CD4-positive, alpha-beta T cell (primary cell): ENCODE data around the gene NINJ1. TPM values are rescaled to one million over a fixed set of nuclear protein-coding genes. Genes with fewer than 3 reads are reported as not detected.

ENCODE experiments used
- ATAC-seq: fragments of 200-7000 bp; cut with Tn5 transposase; one replicate; pipeline ENCODE4 v1.10.0; 2022; ENCODE audit warnings: mild to moderate bottlenecking; ENCODE audit not compliant: poor library complexity
- CTCF ChIA-PET: fragments of 350-600 bp; sonication (Branson Sonifier 250); formaldehyde crosslinking; loops from one replicate; lab custom pipeline; 2021; ENCODE audit warnings: antibody characterized with exemption, inconsistent platforms; lab: Charles Lee
- POLR2A ChIA-PET: fragments of 350-600 bp; sonication (Branson Sonifier 250); formaldehyde crosslinking; loops from one replicate; lab custom pipeline; 2021; ENCODE audit warnings: antibody characterized with exemption, inconsistent platforms; lab: Charles Lee
- DNase-seq, 14 experiments: peaks; one replicate each; pipeline ENCODE4 v3.0.0-alpha.2; 2013 to 2020; ENCODE audit warnings: mixed read lengths in 2 of 14
- H3K27ac ChIP-seq, 2 donors: one replicate each; pipeline versions ENCODE4 v1.5.1 to v1.7.0; 2013; ENCODE audit warnings: low read length in 2 of 2, low read depth in 1 of 2, mild to moderate bottlenecking in 1 of 2
- H3K27me3 ChIP-seq, 2 experiments: 1 replicate in 1 of 2; 2 replicates in 1 of 2; pipeline versions ENCODE4 v1.6.1 to v1.7.0; 2013; ENCODE audit warnings: low read length in 2 of 2, control low read depth in 1 of 2, mild to moderate bottlenecking in 1 of 2, moderate library complexity in 1 of 2; ENCODE audit not compliant: insufficient read depth in 2 of 2, control insufficient read depth in 1 of 2
- H3K36me3 ChIP-seq: one replicate; pipeline ENCODE4 v1.6.1; 2013; ENCODE audit warnings: low read length, control low read depth; ENCODE audit not compliant: insufficient read depth
- H3K4me1 ChIP-seq: one replicate; pipeline ENCODE4 v1.6.1; 2013; ENCODE audit warnings: low read length, control low read depth; ENCODE audit not compliant: insufficient read depth
- H3K4me3 ChIP-seq: one replicate; pipeline ENCODE4 v1.5.1; 2013; ENCODE audit warnings: mild to moderate bottlenecking, low read length, moderate library complexity
- H3K9me3 ChIP-seq, 2 experiments: 1 replicate in 1 of 2; 2 replicates in 1 of 2; pipeline versions ENCODE4 v1.6.1 to v1.7.0; 2013; ENCODE audit warnings: low read length in 2 of 2, mild to moderate bottlenecking in 2 of 2, control low read depth in 1 of 2, moderate library complexity in 1 of 2; ENCODE audit not compliant: control insufficient read depth in 1 of 2, insufficient read depth in 1 of 2
- H3K27ac Mint-ChIP-seq: one replicate; pipeline ENCODE4 v1.8.0; 2020; ENCODE audit warnings: mixed read lengths
- H3K27me3 Mint-ChIP-seq: one replicate; pipeline ENCODE4 v1.8.0; 2021; ENCODE audit warnings: mixed read lengths
- H3K36me3 Mint-ChIP-seq: one replicate; pipeline ENCODE4 v1.8.0; 2021; ENCODE audit warnings: low read depth, mixed read lengths
- H3K4me1 Mint-ChIP-seq: one replicate; pipeline ENCODE4 v1.8.0; 2021; ENCODE audit warnings: low read depth, mixed read lengths
- H3K4me3 Mint-ChIP-seq: one replicate; pipeline ENCODE4 v1.8.0; 2020; ENCODE audit warnings: mild to moderate bottlenecking, mixed read lengths
- H3K9me3 Mint-ChIP-seq: one replicate; pipeline ENCODE4 v1.8.0; 2020; ENCODE audit warnings: mixed read lengths
- CTCF ChIP-seq: fragments of 200-600 bp; IDR thresholded peaks from one replicate; pipeline ENCODE4 v1.8.0; 2022; ENCODE audit warnings: antibody characterized with exemption, mild to moderate bottlenecking
- intact Hi-C, 2 experiments: fragments of 100-400 bp; cut with DNase I in 1 of 2; cut with micrococcal nuclease in 1 of 2; formaldehyde crosslinking; loops; one replicate each; pipeline versions ENCODE4 v1.15.1 to v1.9.0; 2023 to 2025; cut with DNase I, micrococcal nuclease
- total RNA-seq, 174 experiments: library from RNA in 2 of 174; stranded (reverse) in 2 of 174; gene quantifications; one replicate each; pipeline ENCODE4 v1.2.3 and lab custom pipeline; 2021 to 2026

Gene NINJ1
- total RNA-seq, 2 experiments from 2014 or later, result 87.8 to 87.9 TPM

- Histone ChIP-seq H3K4me3 (no peak overlapping the region), H3K27me3 (no peaks in the 10 kb centered on the region), H3K9me3 (no peaks in the 10 kb centered on the region), H3K27ac (peak overlapping the region in 1 of 2 donors; percentile 43), H3K36me3 (peaks cover 74% of the 10 kb centered on the region), H3K4me1 (peaks cover 62% of the 10 kb centered on the region)
- DNase-seq, result no peak
- no peak for TF ChIP-seq CTCF
- H3K4me1 Mint-ChIP-seq, result peaks cover 56% of the 10 kb centered on the region
- POLR2A ChIA-PET, result interaction anchor here (0.8 to 2.8 kb wide), 4 partner anchors 9 to 49 kb away, joined by 3 to 8 read pairs (median 4); no protein-coding TSS in a partner anchor
- intact Hi-C loops, result no loop called here
- H3K4me3 Mint-ChIP-seq, result no peak overlapping the region
- CTCF ChIA-PET, result no interaction called here
- H3K27me3 Mint-ChIP-seq, result no peaks in the 10 kb centered on the region
- ATAC-seq, result no peak
- no peaks in the 10 kb centered on the region for H3K9me3 Mint-ChIP-seq
- peak overlapping the region; percentile 68 for H3K27ac Mint-ChIP-seq
- peaks cover 84% of the 10 kb centered on the region for H3K36me3 Mint-ChIP-seq
These were observed 57.3 kb downstream of the NINJ1 start for GRCh38 chr9:93076792-93077128.

- H3K27ac ChIP-seq, result no peak overlapping the region
- Mint-ChIP-seq H3K36me3 (peaks cover 84% of the 10 kb centered on the region), H3K9me3 (no peaks in the 10 kb centered on the region), H3K4me3 (no peak overlapping the region), H3K4me1 (peaks cover 57% of the 10 kb centered on the region), H3K27ac (peak overlapping the region; percentile 68), H3K27me3 (no peaks in the 10 kb centered on the region)
- H3K9me3 ChIP-seq, result no peaks in the 10 kb centered on the region
- H3K4me3 ChIP-seq, result no peak overlapping the region
- TF ChIP-seq CTCF, result no peak
- intact Hi-C loops, result no loop called here
- DNase-seq (no peak), ATAC-seq (no peak)
- peaks cover 63% of the 10 kb centered on the region for H3K4me1 ChIP-seq
- CTCF ChIA-PET, result no interaction called here
- H3K27me3 ChIP-seq, result no peaks in the 10 kb centered on the region
- peaks cover 74% of the 10 kb centered on the region for H3K36me3 ChIP-seq
- POLR2A ChIA-PET, result interaction anchor here (0.8 to 2.9 kb wide), 5 partner anchors 8 to 48 kb away, joined by 3 to 14 read pairs (median 5); no protein-coding TSS in a partner anchor
These were observed 57.8 kb downstream of the NINJ1 start for GRCh38 chr9:93076101-93076791.

GRCh38 chr9:93072383-93072795 is 61.7 kb downstream of the NINJ1 start:
- H3K9me3 ChIP-seq, result no peaks in the 10 kb centered on the region
- TF ChIP-seq CTCF, result no peak
- H3K27ac ChIP-seq, result peak overlapping the region in 1 of 2 donors; percentile 9
- Mint-ChIP-seq H3K27ac (peak overlapping the region; percentile 80), H3K4me1 (peaks cover 83% of the 10 kb centered on the region), H3K4me3 (peak overlapping the region; percentile 60), H3K27me3 (no peaks in the 10 kb centered on the region), H3K36me3 (peaks cover 91% of the 10 kb centered on the region), H3K9me3 (no peaks in the 10 kb centered on the region)
- no peaks in the 10 kb centered on the region for H3K27me3 ChIP-seq
- POLR2A ChIA-PET, result interaction anchor here (1.0 to 2.4 kb wide), 4 partner anchors 9 to 44 kb away, joined by 3 to 12 read pairs (median 8); partner anchors contain the start of gene CARD19
- peaks cover 63% of the 10 kb centered on the region for H3K36me3 ChIP-seq
- DNase-seq (peak in 5 of 14 experiments; percentile 23 to 70 (median 52)), ATAC-seq (peak; percentile 48)
- CTCF ChIA-PET, result interaction anchor here (0.7 kb wide), 1 partner anchor 58 kb away, joined by 4 read pairs; no protein-coding TSS in a partner anchor
- peaks cover 76% of the 10 kb centered on the region for H3K4me1 ChIP-seq
- intact Hi-C loops, result no loop called here
- no peak overlapping the region for H3K4me3 ChIP-seq

Other genes with a start within 250 kb of the NINJ1 start
- gene FGD3, start 186.7 kb downstream of the NINJ1 start, total RNA-seq, result 10 to 100 TPM; 91.0 to 95.7 TPM
- 10 to 100 TPM; 33.9 to 35.6 TPM for gene SUSD3, start 75.5 kb downstream of the NINJ1 start, total RNA-seq
- gene CARD19, start 38.0 kb downstream of the NINJ1 start, total RNA-seq, result 10 to 100 TPM; 38.8 to 39.2 TPM
- gene WNK2, start 49.9 kb upstream of the NINJ1 start, total RNA-seq, result under 1 TPM; 0.19 to 0.22 TPM